Activated CD8-positive, alpha-beta T cell treated with anti-CD3 and anti-CD28 coated beads, Interleukin-2, amount 10 ng/mL, durations not matched to agents 7 days and 5 days (primary cell): ENCODE results near the gene SLC16A5. TPM values are rescaled to one million over a fixed set of nuclear protein-coding genes. Genes with fewer than 3 reads are reported as not detected.

ENCODE experiments used
- ATAC-seq: fragments of 150-1000 bp; cut with Tn5 transposase; one replicate; pipeline ENCODE4 v1.10.0; 2021; ENCODE audit warnings: moderate library complexity
- CTCF ChIA-PET: fragments of 350-600 bp; sonication (Branson Sonifier 250); formaldehyde crosslinking; loops from one replicate; lab custom pipeline; 2021; ENCODE audit warnings: antibody characterized with exemption; lab: Charles Lee
- POLR2A ChIA-PET: fragments of 350-600 bp; sonication (Branson Sonifier 250); formaldehyde crosslinking; loops from one replicate; lab custom pipeline; 2021; ENCODE audit warnings: antibody characterized with exemption; lab: Charles Lee
- DNase-seq: peaks from one replicate; pipeline ENCODE4 v3.0.0-alpha.2; 2020
- H3K27ac Mint-ChIP-seq: one replicate; pipeline ENCODE4 v1.8.0; 2021; ENCODE audit warnings: mild to moderate bottlenecking, mixed read lengths
- H3K27me3 Mint-ChIP-seq: one replicate; pipeline ENCODE4 v1.8.0; 2021; ENCODE audit warnings: low read depth, mixed read lengths
- H3K36me3 Mint-ChIP-seq: one replicate; pipeline ENCODE4 v1.8.0; 2021; ENCODE audit warnings: low read depth, mixed read lengths
- H3K4me1 Mint-ChIP-seq: one replicate; pipeline ENCODE4 v1.8.0; 2021; ENCODE audit warnings: low read depth, mixed read lengths
- H3K4me3 Mint-ChIP-seq: one replicate; pipeline ENCODE4 v1.8.0; 2021; ENCODE audit warnings: mild to moderate bottlenecking, mixed read lengths
- H3K9me3 Mint-ChIP-seq: one replicate; pipeline ENCODE4 v1.8.0; 2022; ENCODE audit warnings: mixed read lengths; ENCODE audit not compliant: insufficient read depth
- total RNA-seq, 2 experiments: library from RNA; stranded (reverse); gene quantifications; one replicate each; pipeline ENCODE4 v1.2.3, GENCODE V29; 2021

SLC16A5 gene
- total RNA-seq, 2 experiments from 2014 or later = 4.6 to 5.4 TPM

DNA sequence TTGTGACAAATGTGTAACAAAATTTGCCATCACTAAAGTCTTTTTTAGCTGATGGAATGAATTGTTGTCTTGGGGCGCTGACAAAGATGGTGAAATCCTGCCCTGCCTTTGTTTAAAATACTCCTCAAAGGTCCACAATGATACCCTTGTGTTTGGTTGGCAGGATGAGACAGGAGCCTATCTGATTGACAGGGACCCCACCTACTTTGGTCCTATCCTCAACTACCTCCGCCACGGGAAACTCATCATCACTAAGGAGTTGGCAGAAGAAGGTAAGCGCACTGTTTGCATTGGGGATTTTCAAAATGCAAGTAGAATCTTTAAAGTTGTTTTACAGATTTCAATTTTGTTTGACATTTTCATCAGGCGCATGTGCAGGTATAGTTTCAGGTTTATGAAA lies 38.7 kb upstream of the SLC16A5 start:
- H3K27ac Mint-ChIP-seq = no peak overlapping the region
- H3K4me1 Mint-ChIP-seq = peaks cover 40% of the 10 kb centered on the region
- ATAC-seq (no peak), DNase-seq (no peak)
- H3K4me3 Mint-ChIP-seq = no peak overlapping the region
- no peaks in the 10 kb centered on the region for H3K27me3 Mint-ChIP-seq
- peaks cover 26% of the 10 kb centered on the region for H3K36me3 Mint-ChIP-seq
- H3K9me3 Mint-ChIP-seq = no peaks in the 10 kb centered on the region
- ChIA-PET CTCF (interaction anchor here (0.6 to 3.0 kb wide), 9 partner anchors 11 to 153 kb away, joined by 3 to 13 read pairs (median 6); partner anchors contain the start of gene MRPL58), POLR2A (interaction anchor here (0.9 kb wide), 1 partner anchor 10 kb away, joined by 4 read pairs; no protein-coding TSS in a partner anchor)

DNA sequence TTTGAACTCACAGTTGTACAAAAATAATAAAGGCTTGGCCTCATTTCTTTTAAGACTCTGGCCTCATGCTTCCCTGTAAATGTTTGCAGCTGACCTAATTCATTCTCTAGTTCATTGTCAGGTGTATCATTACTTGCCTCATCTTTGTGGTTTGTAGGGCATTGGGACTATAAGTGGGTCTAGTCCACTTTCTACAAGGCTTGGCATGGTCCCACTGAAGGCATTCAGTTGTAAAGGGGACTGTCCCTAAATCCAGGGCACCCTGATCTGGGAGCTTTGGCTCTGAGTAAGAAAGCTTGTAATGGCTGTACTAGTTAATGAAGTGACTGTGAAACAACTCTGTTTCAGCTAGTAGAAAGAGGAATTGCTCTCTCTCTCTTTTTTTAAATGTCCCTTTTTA lies 38.0 kb upstream of the SLC16A5 start:
- peaks cover 37% of the 10 kb centered on the region for H3K4me1 Mint-ChIP-seq
- CTCF ChIA-PET = interaction anchor here (1.1 to 3.0 kb wide), 2 partner anchors 11 to 56 kb away, joined by 3 to 13 read pairs; no protein-coding TSS in a partner anchor
- no peak for DNase-seq
- no peaks in the 10 kb centered on the region for H3K9me3 Mint-ChIP-seq
- H3K36me3 Mint-ChIP-seq = peaks cover 31% of the 10 kb centered on the region
- no peak overlapping the region for H3K27ac Mint-ChIP-seq
- POLR2A ChIA-PET = no interaction called here
- ATAC-seq = no peak
- no peaks in the 10 kb centered on the region for H3K27me3 Mint-ChIP-seq
- no peak overlapping the region for H3K4me3 Mint-ChIP-seq

DNA sequence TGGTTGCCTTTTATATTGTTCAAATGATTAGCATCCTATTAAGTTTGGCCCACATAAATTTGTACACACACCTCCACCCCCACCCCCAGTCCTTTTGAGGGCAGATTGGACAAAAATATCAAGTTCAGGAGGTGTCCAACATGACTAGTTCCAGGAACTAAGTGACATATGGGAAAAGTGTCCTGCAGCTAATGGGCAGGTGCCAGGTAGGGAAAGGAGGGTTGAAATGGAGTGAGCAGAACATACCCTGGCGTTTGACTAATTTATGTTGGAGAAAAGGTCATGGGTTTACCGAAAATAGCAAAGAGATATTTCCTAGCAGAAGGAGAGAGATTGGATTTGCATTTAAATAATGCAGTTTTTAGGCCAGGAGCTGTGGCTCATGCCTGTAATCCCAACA lies 35.8 kb upstream of the SLC16A5 start:
- CTCF ChIA-PET = interaction anchor here (0.6 kb wide), 1 partner anchor 94 kb away, joined by 3 read pairs; no protein-coding TSS in a partner anchor

DNA sequence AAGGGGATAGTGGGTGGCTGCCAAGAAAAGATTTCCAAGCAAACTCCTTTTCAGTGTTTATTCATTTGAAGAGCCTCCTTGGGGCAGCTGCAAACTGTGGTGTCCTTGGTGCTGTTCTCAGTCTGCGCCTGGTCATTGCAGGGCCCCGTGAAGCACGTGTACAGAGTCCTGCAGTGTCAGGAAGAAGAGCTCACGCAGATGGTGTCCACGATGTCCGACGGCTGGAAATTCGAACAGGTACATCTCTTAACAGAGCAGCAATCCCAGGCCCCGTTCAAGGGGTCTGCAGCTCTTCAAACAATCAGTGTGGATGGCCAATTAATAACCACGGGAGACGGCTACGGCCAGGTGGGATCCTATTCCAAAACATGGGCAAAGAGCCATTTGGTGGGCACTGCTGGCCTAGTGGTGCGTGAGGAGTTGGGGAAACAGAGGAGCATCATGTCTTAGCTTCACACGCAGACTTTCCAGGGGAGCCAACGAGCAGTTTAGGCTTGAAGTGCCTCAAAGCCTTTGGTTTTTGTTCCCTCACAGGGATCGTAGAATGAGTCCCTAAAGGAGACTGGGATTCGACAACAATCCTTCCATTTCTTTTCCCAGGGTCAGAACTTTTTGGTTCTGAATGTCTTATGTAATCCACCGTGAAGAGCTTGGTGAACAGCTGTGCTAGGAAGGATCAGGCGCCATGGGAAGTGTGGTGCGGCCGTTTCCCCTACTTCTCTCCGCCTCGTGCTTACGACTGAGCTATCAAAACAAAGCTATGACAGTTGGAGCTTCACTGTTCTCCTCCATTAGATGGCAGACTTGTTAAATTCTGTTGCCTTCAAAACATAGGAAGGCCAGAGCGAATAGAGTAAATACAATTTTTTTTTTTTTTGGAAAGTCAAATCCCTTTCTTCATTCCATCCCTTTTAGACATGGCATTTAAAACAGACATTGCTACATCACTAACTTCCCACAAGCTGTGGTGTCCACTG lies 28.1 kb upstream of the SLC16A5 start:
- H3K27me3 Mint-ChIP-seq = no peaks in the 10 kb centered on the region
- no peaks in the 10 kb centered on the region for H3K9me3 Mint-ChIP-seq
- ATAC-seq = no peak
- no peak overlapping the region for H3K4me3 Mint-ChIP-seq
- ChIA-PET POLR2A (interaction anchor here (1.0 to 1.2 kb wide), 3 partner anchors 11 to 142 kb away, joined by 3 to 5 read pairs (median 4); no protein-coding TSS in a partner anchor), CTCF (interaction anchor here (0.5 to 3.7 kb wide), 21 partner anchors 10 to 353 kb away, joined by 3 to 25 read pairs (median 5); partner anchors contain the start of genes MIF4GD and NT5C)
- H3K27ac Mint-ChIP-seq = no peak overlapping the region
- peaks cover 44% of the 10 kb centered on the region for H3K36me3 Mint-ChIP-seq
- peaks cover 18% of the 10 kb centered on the region for H3K4me1 Mint-ChIP-seq
- no peak for DNase-seq

More for the DNA sequence above, 35.8 kb upstream of the SLC16A5 start:
- H3K27me3 Mint-ChIP-seq = no peaks in the 10 kb centered on the region
- peaks cover 28% of the 10 kb centered on the region for H3K4me1 Mint-ChIP-seq
- H3K27ac Mint-ChIP-seq = no peak overlapping the region
- no peak overlapping the region for H3K4me3 Mint-ChIP-seq
- POLR2A ChIA-PET = interaction anchor here (0.9 kb wide), 1 partner anchor 15 kb away, joined by 4 read pairs; no protein-coding TSS in a partner anchor
- peaks cover 42% of the 10 kb centered on the region for H3K36me3 Mint-ChIP-seq
- DNase-seq (no peak), ATAC-seq (no peak)
- no peaks in the 10 kb centered on the region for H3K9me3 Mint-ChIP-seq

DNA sequence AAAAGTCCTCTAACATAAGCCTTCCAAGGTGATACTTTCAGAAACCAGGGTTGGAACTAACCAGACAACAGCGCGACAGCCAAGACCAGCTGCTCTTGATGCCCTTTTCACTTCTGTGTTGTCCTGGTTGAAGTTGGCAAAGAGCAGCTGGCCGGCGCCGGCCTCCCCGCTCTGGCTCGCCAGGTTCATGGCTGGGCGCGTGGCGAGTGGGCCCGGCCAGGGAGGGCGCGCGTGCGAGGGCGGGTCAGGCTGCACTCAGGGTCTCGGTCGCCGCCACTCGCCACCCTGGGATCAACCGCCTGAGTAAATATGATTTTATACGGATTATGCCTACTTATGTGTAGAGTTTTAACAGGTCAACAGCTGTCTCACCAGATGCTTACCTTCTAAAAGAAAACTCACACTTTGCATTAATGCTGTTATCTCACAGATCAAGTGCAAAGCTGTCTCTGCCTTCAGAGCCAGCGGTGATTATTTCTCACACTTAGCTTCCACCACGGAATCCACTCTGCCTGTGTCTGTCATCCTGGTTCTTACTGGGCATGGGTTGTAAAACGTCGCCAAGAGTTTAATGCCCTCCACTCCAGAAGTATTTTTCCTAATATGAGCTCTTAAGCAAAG lies 27.2 kb upstream of the SLC16A5 start:
- DNase-seq (no peak), ATAC-seq (no peak)
- H3K4me1 Mint-ChIP-seq = peaks cover 25% of the 10 kb centered on the region
- ChIA-PET POLR2A (interaction anchor here (1.0 to 1.2 kb wide), 2 partner anchors 94 to 141 kb away, joined by 3 to 5 read pairs; no protein-coding TSS in a partner anchor), CTCF (interaction anchor here (0.5 to 3.7 kb wide), 18 partner anchors 9 to 352 kb away, joined by 3 to 25 read pairs (median 7); partner anchors contain the start of genes MIF4GD and NT5C)
- H3K4me3 Mint-ChIP-seq = no peak overlapping the region
- H3K36me3 Mint-ChIP-seq = peaks cover 42% of the 10 kb centered on the region
- H3K9me3 Mint-ChIP-seq = no peaks in the 10 kb centered on the region
- H3K27me3 Mint-ChIP-seq = no peaks in the 10 kb centered on the region
- H3K27ac Mint-ChIP-seq = no peak overlapping the region

DNA sequence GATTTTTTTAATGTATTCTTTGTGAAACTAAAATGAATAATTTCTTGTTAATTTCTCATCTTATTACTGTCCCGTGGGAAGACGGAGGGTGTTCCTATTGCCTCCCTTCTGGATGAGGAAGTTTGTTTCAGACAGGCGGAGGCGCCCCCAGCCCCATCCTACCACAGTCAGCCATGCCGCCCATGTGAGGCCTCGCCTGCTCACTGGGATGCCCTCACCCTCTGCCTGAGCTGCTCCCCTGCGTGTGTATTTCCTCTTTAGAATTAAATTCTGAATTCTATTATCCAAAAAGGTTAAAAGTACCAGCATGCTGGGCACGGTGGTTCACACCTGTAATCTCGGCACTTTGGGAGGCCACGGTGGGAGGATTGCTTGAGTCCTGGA lies 26.7 kb upstream of the SLC16A5 start:
- no peaks in the 10 kb centered on the region for H3K9me3 Mint-ChIP-seq
- no peak for DNase-seq
- H3K4me3 Mint-ChIP-seq = no peak overlapping the region
- ChIA-PET CTCF (interaction anchor here (1.0 to 3.7 kb wide), 12 partner anchors 8 to 159 kb away, joined by 3 to 25 read pairs (median 7); partner anchors contain the start of gene NT5C), POLR2A (interaction anchor here (1.2 kb wide), 1 partner anchor 140 kb away, joined by 5 read pairs; no protein-coding TSS in a partner anchor)
- H3K4me1 Mint-ChIP-seq = peaks cover 28% of the 10 kb centered on the region
- H3K27me3 Mint-ChIP-seq = no peaks in the 10 kb centered on the region
- H3K36me3 Mint-ChIP-seq = peaks cover 41% of the 10 kb centered on the region
- no peak for ATAC-seq
- H3K27ac Mint-ChIP-seq = no peak overlapping the region

DNA sequence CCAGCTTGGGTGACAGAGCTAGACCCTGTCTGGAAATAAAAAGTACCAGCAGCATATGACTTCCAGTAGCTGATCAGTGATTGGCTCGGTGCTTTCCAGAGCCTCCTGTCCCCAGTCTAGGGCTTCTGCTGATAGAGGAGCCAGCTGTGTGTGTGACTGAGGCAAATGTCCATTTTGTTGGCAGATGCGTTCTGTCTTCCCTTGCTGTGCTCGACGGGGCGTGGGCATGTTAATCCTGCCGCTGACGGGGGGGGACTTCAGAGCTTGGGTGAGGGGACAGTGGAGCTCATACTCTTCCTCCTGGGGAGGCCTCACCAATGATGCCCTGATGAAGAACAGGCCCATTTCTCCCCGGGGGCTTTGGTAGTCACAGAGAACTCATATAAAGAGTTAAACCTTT lies 26.1 kb upstream of the SLC16A5 start:
- H3K27ac Mint-ChIP-seq = no peak overlapping the region
- peaks cover 27% of the 10 kb centered on the region for H3K4me1 Mint-ChIP-seq
- POLR2A ChIA-PET = no interaction called here
- no peaks in the 10 kb centered on the region for H3K27me3 Mint-ChIP-seq
- CTCF ChIA-PET = interaction anchor here (1.0 to 3.7 kb wide), 5 partner anchors 13 to 100 kb away, joined by 3 to 25 read pairs (median 4); no protein-coding TSS in a partner anchor
- H3K4me3 Mint-ChIP-seq = no peak overlapping the region
- ATAC-seq (no peak), DNase-seq (no peak)
- no peaks in the 10 kb centered on the region for H3K9me3 Mint-ChIP-seq
- H3K36me3 Mint-ChIP-seq = peaks cover 35% of the 10 kb centered on the region

DNA sequence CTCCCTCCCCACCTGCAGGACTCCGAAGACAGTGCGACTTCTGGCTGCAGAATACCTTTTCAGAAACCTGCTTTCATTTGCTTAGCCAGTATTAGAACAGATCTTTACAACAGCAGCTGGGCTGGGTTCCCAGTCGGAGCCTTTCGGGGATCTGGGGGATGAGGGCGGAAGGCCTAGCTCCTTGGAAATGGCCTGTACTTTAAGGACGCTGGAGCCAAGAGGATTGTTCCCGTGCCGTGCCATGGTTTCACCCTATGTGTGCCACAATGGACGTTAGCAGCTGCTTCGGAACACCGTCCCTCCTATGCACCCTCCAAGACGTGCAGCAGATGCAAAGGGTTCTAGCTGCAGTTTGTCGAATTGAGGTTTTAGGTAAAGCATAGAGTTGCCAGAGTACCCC lies 24.6 kb upstream of the SLC16A5 start:
- Mint-ChIP-seq H3K4me1 (peaks cover 40% of the 10 kb centered on the region), H3K36me3 (peaks cover 33% of the 10 kb centered on the region), H3K27me3 (no peaks in the 10 kb centered on the region), H3K4me3 (no peak overlapping the region), H3K27ac (no peak overlapping the region), H3K9me3 (no peaks in the 10 kb centered on the region)
- DNase-seq (no peak), ATAC-seq (no peak)
- ChIA-PET CTCF (interaction anchor here (1.2 kb wide), 1 partner anchor 102 kb away, joined by 8 read pairs; no protein-coding TSS in a partner anchor), POLR2A (interaction anchor here (0.7 kb wide), 1 partner anchor 26 kb away, joined by 3 read pairs; no protein-coding TSS in a partner anchor)

DNA sequence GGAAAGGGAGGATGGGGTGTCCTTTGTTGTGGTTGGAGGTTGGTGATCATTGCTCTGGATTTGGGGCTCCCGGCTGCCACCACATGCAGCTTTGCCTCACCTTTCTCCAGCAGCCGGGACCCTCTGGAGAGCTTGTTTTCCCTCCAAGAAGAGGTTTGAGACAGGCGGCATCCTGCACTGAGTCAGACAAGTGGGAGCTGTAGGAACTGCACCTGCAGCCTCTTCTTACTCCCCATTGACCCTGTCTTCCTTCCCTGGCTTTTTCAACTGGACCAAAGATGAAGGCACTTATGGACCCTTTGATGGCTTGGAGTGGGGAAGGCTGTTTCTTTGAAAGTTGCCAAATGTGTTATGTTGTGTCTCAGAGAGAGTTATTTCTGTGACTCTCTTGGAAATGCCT lies 24.1 kb upstream of the SLC16A5 start:
- no peak overlapping the region for H3K27ac Mint-ChIP-seq
- H3K9me3 Mint-ChIP-seq = no peaks in the 10 kb centered on the region
- H3K4me1 Mint-ChIP-seq = peaks cover 42% of the 10 kb centered on the region
- no peak for ATAC-seq
- no peak overlapping the region for H3K4me3 Mint-ChIP-seq
- H3K36me3 Mint-ChIP-seq = peaks cover 33% of the 10 kb centered on the region
- DNase-seq = no peak
- CTCF ChIA-PET = interaction anchor here (1.2 kb wide), 1 partner anchor 102 kb away, joined by 8 read pairs; no protein-coding TSS in a partner anchor
- no peaks in the 10 kb centered on the region for H3K27me3 Mint-ChIP-seq
- POLR2A ChIA-PET = interaction anchor here (0.7 kb wide), 1 partner anchor 26 kb away, joined by 3 read pairs; no protein-coding TSS in a partner anchor

DNA sequence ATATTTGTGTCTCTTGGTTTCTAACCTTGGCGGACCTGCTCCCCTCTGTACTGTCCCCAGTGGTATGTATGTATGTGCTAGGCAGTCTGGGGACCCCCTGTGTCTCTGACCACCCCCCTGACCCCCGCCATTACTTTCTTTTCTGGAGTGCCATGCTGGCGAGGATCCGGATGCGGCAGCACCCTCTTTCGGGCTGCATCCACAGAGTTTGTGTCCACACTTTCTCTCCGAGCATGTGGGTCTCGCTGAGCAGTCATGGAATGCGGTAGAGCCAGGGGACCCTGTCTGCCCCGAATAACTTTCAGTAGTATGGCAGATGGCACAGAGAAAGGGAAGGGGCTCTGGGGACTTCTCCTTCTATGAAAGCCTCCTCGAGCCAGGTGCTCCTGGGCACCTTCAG lies 23.7 kb upstream of the SLC16A5 start:
- CTCF ChIA-PET = interaction anchor here (1.2 kb wide), 1 partner anchor 102 kb away, joined by 8 read pairs; no protein-coding TSS in a partner anchor
- Mint-ChIP-seq H3K27me3 (no peaks in the 10 kb centered on the region), H3K27ac (no peak overlapping the region), H3K4me1 (peaks cover 45% of the 10 kb centered on the region), H3K36me3 (peaks cover 33% of the 10 kb centered on the region), H3K4me3 (no peak overlapping the region), H3K9me3 (no peaks in the 10 kb centered on the region)
- POLR2A ChIA-PET = interaction anchor here (0.7 kb wide), 1 partner anchor 25 kb away, joined by 3 read pairs; no protein-coding TSS in a partner anchor
- DNase-seq = no peak
- ATAC-seq = no peak

DNA sequence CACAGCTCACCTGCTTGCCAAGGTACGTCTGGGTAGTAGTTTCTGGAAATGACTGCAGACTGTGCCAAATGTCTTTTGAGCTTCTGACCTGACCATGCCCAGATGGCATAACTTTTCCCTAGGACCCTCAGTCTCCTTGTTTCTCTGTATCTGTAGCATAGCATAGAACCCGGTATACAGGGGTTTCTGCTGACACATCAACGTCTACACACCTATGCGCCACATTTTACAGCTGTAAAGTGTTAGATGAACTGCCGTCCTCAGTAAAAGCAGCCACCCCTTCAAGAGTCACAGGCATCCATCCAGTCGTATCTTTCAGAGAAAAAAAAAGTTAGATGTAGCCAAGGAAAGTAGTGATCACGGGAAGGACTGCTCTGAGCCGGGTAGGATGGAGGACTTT lies 23.3 kb upstream of the SLC16A5 start:
- Mint-ChIP-seq H3K27me3 (no peaks in the 10 kb centered on the region), H3K4me3 (no peak overlapping the region), H3K9me3 (no peaks in the 10 kb centered on the region), H3K36me3 (peaks cover 31% of the 10 kb centered on the region), H3K27ac (peak overlapping the region; percentile 20), H3K4me1 (peaks cover 45% of the 10 kb centered on the region)
- DNase-seq (no peak), ATAC-seq (no peak)
- POLR2A ChIA-PET = no interaction called here
- CTCF ChIA-PET = no interaction called here
